H1 (cell line): ENCODE measurements around the gene CHD8. TPM values are rescaled to one million over a fixed set of nuclear protein-coding genes. Genes with fewer than 3 reads are reported as not detected.

Source experiments
- CTCF ChIA-PET: fragments of 300-600 bp; sonication (Branson Sonifier 250); formaldehyde crosslinking; loops from one replicate; lab custom pipeline; 2021; ENCODE audit not compliant: partially characterized antibody; lab: Charles Lee
- POLR2A ChIA-PET: fragments of 300-600 bp; sonication (Branson Sonifier 250); formaldehyde crosslinking; loops from one replicate; lab custom pipeline; 2021; ENCODE audit warnings: inconsistent platforms; ENCODE audit not compliant: partially characterized antibody; lab: Charles Lee
- DNase-seq, 2 experiments: peaks; one replicate each; pipeline versions ENCODE4 v3.0.0 to v3.0.0-alpha.2; 2010 to 2022; ENCODE audit warnings: low spot score in 2 of 2, low read depth in 1 of 2, mixed read lengths in 1 of 2
- FAIRE-seq: peaks from 2 replicates; lab custom pipeline; 2011; peaks lifted over from hg19 to GRCh38; lab: Jason Lieb, UNC
- H2AFZ ChIP-seq: 2 replicates; pipeline ENCODE4 v1.8.1; 2012; ENCODE audit warnings: low read length, inconsistent platforms
- H2AK5ac ChIP-seq: 2 replicates; pipeline ENCODE4 v1.6.1; 2013; ENCODE audit warnings: low read depth, low read length
- H2BK120ac ChIP-seq: replicated peaks from 2 replicates; pipeline ENCODE3; 2013; ENCODE audit warnings: low read depth, low read length, inconsistent platforms
- H2BK12ac ChIP-seq: 2 replicates; pipeline ENCODE4 v1.6.1; 2013; ENCODE audit warnings: low read depth, low read length
- H2BK15ac ChIP-seq: 2 replicates; pipeline ENCODE4 v1.6.1; 2013; ENCODE audit warnings: low read length
- H2BK20ac ChIP-seq: 2 replicates; pipeline ENCODE4 v1.6.1; 2013; ENCODE audit warnings: low read length
- H2BK5ac ChIP-seq: 2 replicates; pipeline ENCODE4 v1.6.1; 2013; ENCODE audit warnings: low read depth, low read length
- H3K14ac ChIP-seq: 2 replicates; pipeline ENCODE4 v1.6.1; 2013; ENCODE audit warnings: inconsistent platforms; ENCODE audit not compliant: insufficient read length
- H3K18ac ChIP-seq: 2 replicates; pipeline ENCODE4 v1.6.1; 2013; ENCODE audit warnings: low read length; ENCODE audit errors: extremely low read depth
- H3K23ac ChIP-seq: 2 replicates; pipeline ENCODE4 v1.6.1; 2013; ENCODE audit warnings: inconsistent platforms; ENCODE audit not compliant: insufficient read length
- H3K23me2 ChIP-seq: 2 replicates; pipeline ENCODE4 v1.6.1; 2013; ENCODE audit warnings: low read depth, low read length
- H3K27ac ChIP-seq: 2 replicates; pipeline ENCODE4 v1.6.1; 2011; ENCODE audit warnings: low read depth, low read length, inconsistent platforms
- H3K27me3 ChIP-seq, 4 experiments: replicated peaks in 1 of 4; 1 replicate in 1 of 4; 2 replicates in 3 of 4; pipeline versions ENCODE4 v1.6.1 to v1.8.1; 2011 to 2013; ENCODE audit warnings: low read length in 3 of 4, mild to moderate bottlenecking in 3 of 4, inconsistent platforms in 2 of 4, mixed read lengths in 2 of 4, moderate library complexity in 1 of 4; ENCODE audit not compliant: control insufficient read depth in 3 of 4, insufficient read depth in 3 of 4; ENCODE audit errors: extremely low read depth in 1 of 4
- H3K36me3 ChIP-seq, 4 experiments: 2 replicates each; pipeline versions ENCODE4 v1.6.1 to v1.8.1; 2011 to 2013; ENCODE audit warnings: mild to moderate bottlenecking in 4 of 4, low read length in 3 of 4, moderate library complexity in 2 of 4, control low read depth in 1 of 4, inconsistent platforms in 1 of 4; ENCODE audit not compliant: insufficient read depth in 4 of 4, control insufficient read depth in 2 of 4
- H3K4ac ChIP-seq: replicated peaks from 2 replicates; pipeline ENCODE3; 2013; ENCODE audit warnings: low read length, low read depth, mixed read lengths, inconsistent platforms; ENCODE audit not compliant: insufficient read length
- H3K4me1 ChIP-seq, 4 experiments: replicated peaks in 1 of 4; 1 replicate in 1 of 4; 2 replicates in 3 of 4; pipeline versions ENCODE4 v1.6.1 to v1.8.1; 2011 to 2013; ENCODE audit warnings: low read length in 3 of 4, inconsistent platforms in 2 of 4, mixed read lengths in 1 of 4; ENCODE audit not compliant: insufficient read depth in 4 of 4, control insufficient read depth in 3 of 4
- H3K4me2 ChIP-seq, 2 experiments: 2 replicates each; pipeline versions ENCODE4 v1.6.1 to v1.8.1; 2011 to 2013; ENCODE audit warnings: low read depth in 2 of 2, low read length in 2 of 2, control low read depth in 1 of 2, inconsistent platforms in 1 of 2, mild to moderate bottlenecking in 1 of 2; ENCODE audit not compliant: insufficient read depth in 1 of 2
- H3K4me3 ChIP-seq, 4 experiments: fragments of 200-600, 300-600 bp in 1 of 4; sonication (generic), shearing (Covaris generic), sonication (Bioruptor Twin) in 1 of 4; 2 replicates each; pipeline versions ENCODE4 v1.5.1 to v1.8.1; 2011 to 2016; ENCODE audit warnings: low read length in 4 of 4, low read depth in 3 of 4, control low read depth in 2 of 4, inconsistent platforms in 2 of 4, mild to moderate bottlenecking in 2 of 4, mixed read lengths in 1 of 4, moderate library complexity in 1 of 4; ENCODE audit not compliant: insufficient read depth in 2 of 4; ENCODE audit errors: extremely low read depth in 1 of 4
- H3K56ac ChIP-seq: replicated peaks from 2 replicates; pipeline ENCODE3; 2013; ENCODE audit warnings: low read depth, mild to moderate bottlenecking, mixed read lengths, low read length, inconsistent platforms; ENCODE audit not compliant: insufficient read length
- H3K79me1 ChIP-seq: 2 replicates; pipeline ENCODE4 v1.6.1; 2013; ENCODE audit warnings: low read depth, low read length, control low read depth
- H3K79me2 ChIP-seq, 2 experiments: 2 replicates each; pipeline versions ENCODE4 v1.6.1 to v1.8.1; 2012 to 2013; ENCODE audit warnings: low read length in 2 of 2, mild to moderate bottlenecking in 2 of 2, inconsistent platforms in 1 of 2; ENCODE audit not compliant: insufficient read depth in 2 of 2, control insufficient read depth in 1 of 2
- H3K9ac ChIP-seq, 4 experiments: replicated peaks in 1 of 4; 1 replicate in 1 of 4; 2 replicates in 3 of 4; pipeline versions ENCODE4 v1.6.1 to v1.8.1; 2011 to 2013; ENCODE audit warnings: low read depth in 3 of 4, low read length in 3 of 4, control low read depth in 2 of 4, mild to moderate bottlenecking in 2 of 4, moderate library complexity in 2 of 4, inconsistent platforms in 1 of 4; ENCODE audit errors: extremely low read depth in 1 of 4
- H3K9me3 ChIP-seq, 2 experiments: 2 replicates each; pipeline versions ENCODE4 v1.6.1 to v1.8.1; 2012 to 2013; ENCODE audit warnings: mild to moderate bottlenecking in 2 of 2, moderate library complexity in 2 of 2, control low read depth in 1 of 2, inconsistent platforms in 1 of 2, low read depth in 1 of 2, low read length in 1 of 2, mixed read lengths in 1 of 2; ENCODE audit not compliant: insufficient read depth in 2 of 2
- H4K20me1 ChIP-seq, 2 experiments: replicated peaks in 1 of 2; 2 replicates each; pipeline versions ENCODE3 to v1.8.1; 2011 to 2013; ENCODE audit warnings: inconsistent platforms in 2 of 2, low read length in 2 of 2, mild to moderate bottlenecking in 1 of 2; ENCODE audit not compliant: insufficient read depth in 2 of 2, control insufficient read depth in 1 of 2
- H4K5ac ChIP-seq: 2 replicates; pipeline ENCODE4 v1.6.1; 2013; ENCODE audit warnings: low read length, low read depth, mixed read lengths, inconsistent platforms; ENCODE audit not compliant: insufficient read length
- H4K8ac ChIP-seq: 2 replicates; pipeline ENCODE4 v1.8.0; 2013; ENCODE audit warnings: mild to moderate bottlenecking, moderate library complexity, low read length, inconsistent platforms; ENCODE audit not compliant: insufficient read depth; ENCODE audit errors: extremely low read depth
- H4K91ac ChIP-seq: replicated peaks from 2 replicates; pipeline ENCODE3; 2013; ENCODE audit warnings: low read length, mixed read lengths, inconsistent platforms; ENCODE audit not compliant: insufficient read length
- FOSL1 ChIP-seq: IDR thresholded peaks from 2 replicates; pipeline ENCODE4 v1.6.1; 2011; ENCODE audit warnings: mild to moderate bottlenecking, low read depth, low read length, moderate library complexity; ENCODE audit not compliant: insufficient read depth
- JUND ChIP-seq: IDR thresholded peaks from 2 replicates; pipeline ENCODE4 v1.6.1; 2011; ENCODE audit warnings: mild to moderate bottlenecking, improper control_type of control experiment, low read length
- RBBP5 ChIP-seq: IDR thresholded peaks from 2 replicates; pipeline ENCODE4 v1.7.1; 2012; ENCODE audit warnings: low read depth, mild to moderate bottlenecking, inconsistent platforms, low read length, moderate library complexity, borderline replicate concordance
- SRF ChIP-seq: IDR thresholded peaks from 2 replicates; pipeline ENCODE4 v1.6.1; 2011; ENCODE audit warnings: mild to moderate bottlenecking, low read depth, low read length, moderate library complexity
- SUZ12 ChIP-seq: fragments of 200-600 bp; sonication (generic); IDR thresholded peaks from 2 replicates; pipeline ENCODE4 v1.6.1; 2012; ENCODE audit warnings: mild to moderate bottlenecking, inconsistent platforms, low read length, moderate library complexity, mixed read lengths
- TCF12 ChIP-seq: IDR thresholded peaks from 2 replicates; pipeline ENCODE4 v1.6.1; 2011; ENCODE audit warnings: low read depth, mild to moderate bottlenecking, low read length
- TEAD4 ChIP-seq: IDR thresholded peaks from 2 replicates; pipeline ENCODE4 v1.6.1; 2012; ENCODE audit warnings: low read depth, low read length, inconsistent platforms, mixed read lengths
- polyA plus RNA-seq, 7 experiments: library from polyadenylated mRNA; depleted of rRNA in 3 of 7; stranded (reverse) in 5 of 7; unstranded in 2 of 7; fragments of >200 nt in 5 of 7; fragments of 200-250 nt in 2 of 7; gene quantifications; 1 replicate in 5 of 7; 2 replicates in 1 of 7; 4 replicates in 1 of 7; pipeline versions ENCODE4 v1.2.1 to v1.2.3, GENCODE V29; 2011 to 2013; ENCODE audit warnings: missing spikeins in 2 of 7, mixed read lengths in 2 of 7
- total RNA-seq: library from RNA; stranded (reverse); fragmentation: NEBNext Ultra II Directional; extraction: Animal tissue kit (Norgen Biotek cat#: 25700); gene quantifications from 2 replicates; pipeline ENCODE4 v1.2.1, GENCODE V29; 2021

Gene CHD8
- total and polyA plus RNA-seq, 2 of the 8 experiments (the other 6 are each of a cell fraction or from before 2014, with no cell fraction given): 88.3 to 140 TPM

DNA sequence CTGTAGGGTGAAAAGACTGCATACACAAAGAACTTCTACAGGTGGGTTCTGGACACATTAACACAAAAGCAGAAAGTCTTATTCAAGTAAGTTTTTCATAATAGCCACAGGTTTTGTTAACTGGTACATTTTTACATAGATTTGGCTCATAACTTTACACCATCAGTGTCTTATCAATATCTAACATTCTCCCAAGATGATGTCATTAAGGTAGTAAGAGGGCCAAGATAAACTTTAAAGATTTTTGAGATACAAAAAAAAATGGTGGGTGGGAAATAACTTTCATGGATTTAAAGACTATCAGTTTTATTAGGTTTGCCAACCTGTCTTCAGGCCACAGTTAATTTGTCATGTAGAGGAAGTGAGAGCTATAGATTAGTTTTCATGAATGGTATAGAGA lies 73.8 kb downstream of the CHD8 start:
- no peak overlapping the region for H3K9ac ChIP-seq
- DNase-seq (no peak), FAIRE-seq (no peak)
- H3K4me2 ChIP-seq: peak overlapping the region; percentile 38 to 96; a peak in 2 of 4 replicates
- no peak overlapping the region for H3K18ac ChIP-seq
- no peak overlapping the region for H4K91ac ChIP-seq
- no peak overlapping the region for H3K27ac ChIP-seq
- no peak overlapping the region for H3K23ac ChIP-seq
- no peak overlapping the region for H3K14ac ChIP-seq
- no peak overlapping the region for H4K8ac ChIP-seq
- no peaks in the 10 kb centered on the region for H3K27me3 ChIP-seq
- H2BK5ac ChIP-seq: no peak overlapping the region
- peaks cover 3 to 7% of the 10 kb centered on the region in 2 experiments for H4K20me1 ChIP-seq
- H2BK20ac ChIP-seq: no peak overlapping the region
- POLR2A ChIA-PET: interaction anchor here (0.9 to 2.1 kb wide), 8 partner anchors 10 to 227 kb away, joined by 3 to 12 read pairs (median 4); partner anchors contain the start of gene SALL2
- H2AFZ ChIP-seq: no peak overlapping the region
- peaks cover 0 to 30% (median 12%) of the 10 kb centered on the region in 4 experiments; a peak in 6 of 8 replicates for H3K36me3 ChIP-seq
- no peak overlapping the region for H2BK12ac ChIP-seq
- H3K79me2 ChIP-seq: peaks cover 18 to 67% of the 10 kb centered on the region in 2 experiments
- H3K23me2 ChIP-seq: peaks cover 8% of the 10 kb centered on the region; the same call in 1 of the 2 replicates
- H3K79me1 ChIP-seq: peaks cover 3% of the 10 kb centered on the region; the same call in 1 of the 2 replicates
- no peak overlapping the region for H3K56ac ChIP-seq
- TF ChIP-seq JUND: no peak
- no peak for TF ChIP-seq TEAD4
- TF ChIP-seq TCF12: no peak
- no peak for TF ChIP-seq SRF
- no peak for TF ChIP-seq RBBP5
- no peak for TF ChIP-seq FOSL1
- no peak for TF ChIP-seq SUZ12
- peak overlapping the region in 2 of 4 experiments; percentile 98 to 99; a peak in 3 of 8 replicates for H3K4me3 ChIP-seq
- H3K4ac ChIP-seq: no peak overlapping the region
- CTCF ChIA-PET: interaction anchor here (0.7 to 1.1 kb wide), 3 partner anchors 22 to 277 kb away, joined by 3 read pairs; no protein-coding TSS in a partner anchor
- no peak overlapping the region for H4K5ac ChIP-seq
- no peak overlapping the region for H2BK15ac ChIP-seq
- peaks cover 0 to 3% (median 0%) of the 10 kb centered on the region in 4 experiments; a peak in 3 of 7 replicates for H3K4me1 ChIP-seq
- H2AK5ac ChIP-seq: no peak overlapping the region
- H2BK120ac ChIP-seq: no peak overlapping the region
- no peaks in the 10 kb centered on the region for H3K9me3 ChIP-seq
